ENCODE results near the gene PFKFB3.

The PFKFB3 gene

GRCh38 chr10:6208799-6209235 lies 6.1 kb downstream of the PFKFB3 start:
- H3K4me3 ChIP-seq (replicated peaks; ENCODE audit: low read depth, low read length) = no peak overlapping the region
- no peak for TF ChIP-seq CTCF (IDR thresholded peaks at IDR 0.05; ENCODE audit: low read depth, low read length, missing control alignments)
- DNase-seq (ENCODE audit: extremely low read depth, low read depth) = no peak

GRCh38 chr10:6211341-6211670 lies 8.6 kb downstream of the PFKFB3 start:
- no peak overlapping the region for H3K4me3 ChIP-seq (replicated peaks; ENCODE audit: low read depth, low read length)
- no peak for DNase-seq (ENCODE audit: extremely low read depth, low read depth)

GRCh38 chr10:6211671-6212635 lies 9.2 kb downstream of the PFKFB3 start:
- DNase-seq (ENCODE audit: extremely low read depth, low read depth) = no peak
- TF ChIP-seq CTCF (IDR thresholded peaks at IDR 0.05; ENCODE audit: low read depth, low read length, missing control alignments) = no peak
- no peak overlapping the region for H3K4me3 ChIP-seq (replicated peaks; ENCODE audit: low read depth, low read length)

More at GRCh38 chr10:6211341-6211670, 8.6 kb downstream of the PFKFB3 start:
- no peak for TF ChIP-seq CTCF (IDR thresholded peaks at IDR 0.05; ENCODE audit: low read depth, low read length, missing control alignments)

DNA sequence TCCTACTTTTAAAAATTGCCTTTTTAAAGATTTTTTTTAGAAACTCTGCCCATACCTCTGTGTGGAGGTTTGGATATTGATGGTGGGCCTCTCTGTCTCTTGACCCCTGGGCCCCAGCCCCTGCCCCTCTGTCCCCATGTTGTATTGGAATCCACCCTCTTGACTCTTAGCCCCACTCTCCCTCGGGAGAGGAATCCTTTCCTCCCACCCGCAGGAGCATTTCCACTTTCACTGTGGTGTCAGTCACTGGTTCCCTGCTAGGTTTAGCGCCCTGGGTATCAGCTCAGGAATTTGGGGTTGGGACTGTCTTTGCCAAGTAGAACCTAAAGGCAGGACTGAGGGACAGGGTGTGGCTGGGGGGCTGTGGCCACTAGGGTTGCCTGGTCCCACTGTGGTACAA lies 10.1 kb downstream of the PFKFB3 start:
- H3K4me3 ChIP-seq (replicated peaks; ENCODE audit: low read depth, low read length) = no peak overlapping the region
- TF ChIP-seq CTCF (IDR thresholded peaks at IDR 0.05; ENCODE audit: low read depth, low read length, missing control alignments) = no peak
- no peak for DNase-seq (ENCODE audit: extremely low read depth, low read depth)

DNA sequence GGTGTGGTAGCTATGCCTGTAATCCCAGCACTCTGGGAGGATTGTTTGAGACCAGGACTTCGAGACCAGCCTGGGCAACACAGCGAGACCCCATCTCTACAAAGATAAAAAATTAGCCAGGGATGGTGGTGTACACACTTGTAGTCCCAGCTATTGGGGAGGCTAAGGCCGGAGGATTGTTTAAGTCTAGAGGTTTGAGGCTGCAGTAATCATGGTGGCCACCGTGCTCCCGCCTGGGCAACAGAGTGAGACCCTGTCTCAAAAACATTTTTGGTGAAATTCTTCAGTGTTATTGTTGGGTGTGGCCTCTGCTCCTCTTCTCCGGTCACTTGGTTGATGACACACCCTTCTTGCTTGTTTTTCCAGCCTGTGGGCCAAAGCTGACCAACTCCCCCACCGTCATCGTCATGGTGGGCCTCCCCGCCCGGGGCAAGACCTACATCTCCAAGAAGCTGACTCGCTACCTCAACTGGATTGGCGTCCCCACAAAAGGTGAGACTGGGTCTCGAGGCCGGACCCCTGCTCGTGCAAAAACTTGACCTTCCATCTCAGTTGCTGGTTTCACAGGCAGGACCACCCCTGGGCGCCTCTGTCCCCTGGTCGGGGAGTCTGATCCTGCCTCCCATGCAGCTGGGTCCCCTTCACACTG lies 10.6 kb downstream of the PFKFB3 start:
- no peak for TF ChIP-seq CTCF (IDR thresholded peaks at IDR 0.05; ENCODE audit: low read depth, low read length, missing control alignments)
- no peak overlapping the region for H3K4me3 ChIP-seq (replicated peaks; ENCODE audit: low read depth, low read length)
- DNase-seq (ENCODE audit: extremely low read depth, low read depth) = no peak

DNA sequence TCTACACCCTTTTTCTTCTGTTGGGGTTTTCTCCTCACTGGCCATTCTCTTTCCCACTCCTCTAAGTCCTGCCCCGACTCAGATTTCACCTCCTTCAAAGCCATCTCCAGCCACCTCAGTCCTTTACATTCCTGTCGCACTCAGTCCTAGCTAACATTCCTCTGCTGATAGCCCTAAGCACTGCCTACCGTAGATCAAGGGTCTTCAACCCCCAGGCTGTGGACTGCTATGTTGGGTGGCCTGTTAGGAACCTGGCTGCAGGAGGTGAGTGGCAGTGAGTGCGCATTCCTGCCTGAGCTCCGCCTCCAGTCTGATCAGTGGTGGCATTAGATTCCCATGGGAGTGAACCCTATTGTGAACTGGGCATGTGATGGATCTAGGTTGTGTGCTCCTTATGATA lies 11.2 kb downstream of the PFKFB3 start:
- TF ChIP-seq CTCF (IDR thresholded peaks at IDR 0.05; ENCODE audit: low read depth, low read length, missing control alignments) = no peak
- DNase-seq (ENCODE audit: extremely low read depth, low read depth) = no peak
- no peak overlapping the region for H3K4me3 ChIP-seq (replicated peaks; ENCODE audit: low read depth, low read length)

Measured in HFF-Myc (cell line).